NT2/D1 (cell line): ENCODE results near the gene ABCA10.

ENCODE experiments used
- DNase-seq: peaks from one replicate; pipeline ENCODE4 v3.0.0-alpha.2; 2011; ENCODE audit warnings: low read depth, low spot score
- H3K27me3 ChIP-seq: 2 replicates; pipeline ENCODE4 v1.6.0; 2011; ENCODE audit warnings: mild to moderate bottlenecking; ENCODE audit not compliant: insufficient read length, insufficient read depth
- H3K36me3 ChIP-seq: 2 replicates; pipeline ENCODE4 v1.6.1; 2011; ENCODE audit warnings: mild to moderate bottlenecking, low read length, mixed read lengths; ENCODE audit not compliant: insufficient read depth, insufficient read length
- H3K4me1 ChIP-seq: 2 replicates; pipeline ENCODE4 v1.5.1; 2011; ENCODE audit not compliant: insufficient read depth, insufficient read length
- H3K4me3 ChIP-seq: 2 replicates; pipeline ENCODE4 v1.5.1; 2011; ENCODE audit warnings: low read depth; ENCODE audit not compliant: insufficient read length
- H3K9ac ChIP-seq: 2 replicates; pipeline ENCODE4 v1.6.0; 2011; ENCODE audit warnings: low read depth; ENCODE audit not compliant: insufficient read length
- H3K9me3 ChIP-seq: 2 replicates; pipeline ENCODE4 v1.5.1; 2011; ENCODE audit warnings: mild to moderate bottlenecking, low read length; ENCODE audit not compliant: insufficient read depth
- SUZ12 ChIP-seq: IDR thresholded peaks from 2 replicates; pipeline ENCODE4 v1.6.1; 2011; ENCODE audit not compliant: insufficient read length, insufficient read depth; ENCODE audit errors: extremely low read depth
- YY1 ChIP-seq: IDR thresholded peaks from 2 replicates; pipeline ENCODE4 v1.6.1; 2011; ENCODE audit not compliant: insufficient read length, insufficient read depth
- ZNF274 ChIP-seq: IDR thresholded peaks from 2 replicates; pipeline ENCODE4 v1.6.1; 2011; ENCODE audit warnings: mild to moderate bottlenecking, low read depth, low read length

ABCA10 gene

GRCh38 chr17:69236946-69237345 lies 8.3 kb upstream of the ABCA10 start:
- Histone ChIP-seq H3K4me1 (no peaks in the 10 kb centered on the region), H3K27me3 (no peaks in the 10 kb centered on the region), H3K9me3 (peaks cover 6% of the 10 kb centered on the region; the same call in 1 of the 2 replicates), H3K4me3 (no peak overlapping the region), H3K9ac (no peak overlapping the region), H3K36me3 (no peaks in the 10 kb centered on the region)
- no peak for DNase-seq
- TF ChIP-seq SUZ12 (no peak), YY1 (no peak), ZNF274 (no peak)

DNA sequence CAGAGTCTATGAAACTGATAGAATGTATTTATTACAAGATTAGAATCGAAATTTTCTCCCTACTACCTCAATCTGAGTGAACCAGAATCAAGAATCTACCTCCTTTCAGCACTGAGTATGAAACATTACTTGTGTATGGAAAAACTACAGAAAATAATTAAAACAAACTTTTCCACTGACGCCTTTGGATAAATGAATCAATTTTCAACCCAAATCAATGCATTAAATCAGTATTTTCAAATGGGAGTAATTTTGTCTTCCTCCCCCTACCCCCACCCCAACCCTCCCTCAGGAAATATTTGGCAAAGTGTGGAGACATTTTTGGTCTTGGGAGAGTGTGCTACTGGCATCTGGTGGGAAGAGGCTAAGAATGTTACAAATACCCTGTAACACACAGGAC lies 7.8 kb upstream of the ABCA10 start:
- Histone ChIP-seq H3K4me3 (no peak overlapping the region), H3K9me3 (peaks cover 6% of the 10 kb centered on the region; the same call in 1 of the 2 replicates), H3K9ac (no peak overlapping the region), H3K4me1 (no peaks in the 10 kb centered on the region), H3K36me3 (no peaks in the 10 kb centered on the region), H3K27me3 (no peaks in the 10 kb centered on the region)
- TF ChIP-seq SUZ12, result no peak
- no peak for TF ChIP-seq YY1
- TF ChIP-seq ZNF274, result no peak
- no peak for DNase-seq

DNA sequence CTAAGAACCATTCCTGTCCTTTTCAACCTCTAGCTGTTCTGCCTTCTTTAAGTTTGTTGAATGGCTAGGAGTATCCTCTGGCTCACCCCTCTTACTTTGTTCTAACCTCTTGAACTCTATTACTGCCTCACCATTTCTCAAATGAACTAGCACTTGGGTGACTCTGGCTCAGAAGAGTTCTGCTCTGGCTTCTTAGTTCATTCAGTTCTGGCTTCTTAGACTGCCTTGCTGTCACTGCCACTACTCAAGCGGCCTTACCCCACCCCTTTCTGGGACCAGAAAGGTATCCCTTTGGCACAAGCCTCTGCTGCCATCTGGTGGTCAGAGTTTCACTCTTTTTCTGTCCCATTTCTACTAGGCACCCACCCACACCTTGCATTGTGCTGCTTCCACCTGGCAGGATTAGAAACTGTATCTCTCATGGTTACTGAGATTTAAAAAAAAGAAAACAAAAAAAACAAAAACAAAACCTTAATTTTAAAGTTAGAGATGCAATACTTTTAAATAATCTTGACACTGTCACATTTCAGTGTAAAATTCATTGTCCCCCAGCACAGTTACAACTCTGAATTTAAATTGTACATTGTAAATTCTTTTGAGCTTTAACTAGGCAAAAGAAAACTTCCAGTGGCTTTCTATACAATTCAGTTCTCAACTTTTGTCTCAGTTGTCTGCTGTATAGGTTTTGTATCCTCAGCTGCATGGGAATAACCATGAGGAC lies 6.9 kb upstream of the ABCA10 start:
- no peaks in the 10 kb centered on the region for H3K36me3 ChIP-seq
- no peak for TF ChIP-seq YY1
- H3K4me3 ChIP-seq, result no peak overlapping the region
- H3K9me3 ChIP-seq, result peaks cover 6% of the 10 kb centered on the region; the same call in 1 of the 2 replicates
- DNase-seq, result peak; percentile 73
- H3K9ac ChIP-seq, result no peak overlapping the region
- no peaks in the 10 kb centered on the region for H3K27me3 ChIP-seq
- no peaks in the 10 kb centered on the region for H3K4me1 ChIP-seq

- Histone ChIP-seq H3K27me3 (no peaks in the 10 kb centered on the region), H3K9me3 (peaks cover 6% of the 10 kb centered on the region; the same call in 1 of the 2 replicates), H3K4me3 (no peak overlapping the region), H3K4me1 (no peaks in the 10 kb centered on the region), H3K9ac (no peak overlapping the region), H3K36me3 (no peaks in the 10 kb centered on the region)
- DNase-seq, result no peak
- no peak for TF ChIP-seq ZNF274
- no peak for TF ChIP-seq SUZ12
- no peak for TF ChIP-seq YY1
These were observed 4.0 kb upstream of the ABCA10 start for GRCh38 chr17:69232650-69233049.

GRCh38 chr17:69231521-69231920 lies 2.9 kb upstream of the ABCA10 start:
- H3K9me3 ChIP-seq, result peaks cover 6% of the 10 kb centered on the region; the same call in 1 of the 2 replicates

GRCh38 chr17:69230939-69231338 lies 2.3 kb upstream of the ABCA10 start:
- TF ChIP-seq YY1 (no peak), ZNF274 (no peak), SUZ12 (no peak)
- Histone ChIP-seq H3K9me3 (peaks cover 6% of the 10 kb centered on the region; the same call in 1 of the 2 replicates), H3K36me3 (no peaks in the 10 kb centered on the region), H3K9ac (no peak overlapping the region), H3K4me3 (no peak overlapping the region), H3K4me1 (no peaks in the 10 kb centered on the region), H3K27me3 (no peaks in the 10 kb centered on the region)
- no peak for DNase-seq

More at GRCh38 chr17:69231521-69231920, 2.9 kb upstream of the ABCA10 start:
- no peak for DNase-seq
- H3K4me3 ChIP-seq, result no peak overlapping the region
- no peak overlapping the region for H3K9ac ChIP-seq
- no peaks in the 10 kb centered on the region for H3K27me3 ChIP-seq
- H3K36me3 ChIP-seq, result no peaks in the 10 kb centered on the region
- no peaks in the 10 kb centered on the region for H3K4me1 ChIP-seq
- TF ChIP-seq YY1 (no peak), ZNF274 (no peak), SUZ12 (no peak)

GRCh38 chr17:69228018-69228417 lies 606 bp downstream of the ABCA10 start:
- Histone ChIP-seq H3K36me3 (no peaks in the 10 kb centered on the region), H3K4me1 (no peaks in the 10 kb centered on the region), H3K9me3 (peaks cover 6% of the 10 kb centered on the region; the same call in 1 of the 2 replicates), H3K27me3 (no peaks in the 10 kb centered on the region), H3K4me3 (no peak overlapping the region), H3K9ac (no peak overlapping the region)
- TF ChIP-seq SUZ12 (no peak), YY1 (no peak), ZNF274 (no peak)
- DNase-seq, result no peak

- peaks cover under 1% of the 10 kb centered on the region; the same call in 1 of the 2 replicates for H3K9me3 ChIP-seq
- H3K4me1 ChIP-seq, result no peaks in the 10 kb centered on the region
- no peak for TF ChIP-seq ZNF274
- TF ChIP-seq SUZ12, result no peak
- no peak for TF ChIP-seq YY1
- H3K36me3 ChIP-seq, result no peaks in the 10 kb centered on the region
- H3K4me3 ChIP-seq, result no peak overlapping the region
- no peak for DNase-seq
- no peak overlapping the region for H3K9ac ChIP-seq
- no peaks in the 10 kb centered on the region for H3K27me3 ChIP-seq
These were observed 1.1 kb downstream of the ABCA10 start for GRCh38 chr17:69227541-69227940.
